ENCODE measurements around the gene DDX25. TPM values are rescaled to one million over a fixed set of nuclear protein-coding genes. Genes with fewer than 3 reads are reported as not detected.
A peak's percentile ranks its signal among the peaks of the same experiment; 100 is the strongest.
"Not testable (repeated sequence)": the region's sequence is repeated elsewhere in the genome, so short reads cannot be mapped to it uniquely, and the experiment has no call there.

DDX25 gene
- under 0.01 TPM for total RNA-seq

DNA sequence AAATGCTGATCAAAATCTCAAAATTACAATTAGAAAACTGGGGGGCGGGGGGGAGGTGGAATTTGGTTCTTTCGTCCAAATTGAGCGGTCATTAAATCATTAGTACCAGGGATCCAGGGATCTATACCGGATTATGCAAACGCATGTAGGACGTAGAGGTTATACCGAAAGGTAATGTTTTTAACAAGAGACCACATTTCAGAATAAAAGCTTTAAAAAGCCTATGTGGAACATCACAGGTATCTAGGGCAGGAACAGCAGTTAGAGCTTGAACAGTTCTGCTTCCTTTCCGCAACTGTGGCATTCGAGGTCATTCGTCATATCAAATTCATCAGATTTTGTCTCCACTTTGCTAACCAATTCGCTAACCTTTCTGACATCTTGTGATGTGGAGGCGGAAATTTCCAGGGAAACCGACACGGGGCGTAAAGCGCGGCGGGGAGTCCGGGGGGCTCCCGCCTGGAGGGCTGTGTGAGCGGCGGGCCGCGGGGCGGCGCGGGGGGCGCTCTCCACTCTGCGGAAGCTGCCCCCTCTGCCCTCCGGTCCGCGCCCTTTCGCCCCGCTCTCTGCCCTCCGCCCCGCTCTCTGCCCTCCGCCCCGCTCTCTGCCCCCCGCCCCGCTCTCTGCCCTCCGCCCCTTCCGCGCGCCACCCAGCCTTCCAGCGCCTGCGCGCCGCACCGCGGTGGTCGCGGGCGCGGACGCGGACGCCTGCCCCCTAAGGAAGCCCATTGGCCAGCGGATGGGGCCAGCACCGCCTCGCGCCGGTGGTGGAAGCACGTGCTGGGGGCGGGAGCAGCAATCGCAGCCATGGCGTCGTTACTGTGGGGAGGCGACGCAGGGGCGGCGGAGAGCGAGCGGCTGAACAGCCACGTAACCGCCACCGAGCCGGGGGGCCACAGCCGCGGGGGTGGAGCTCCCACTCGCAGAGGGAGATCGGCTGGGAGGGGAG, at the start of gene DDX25:
DDX25 (plus strand) TSS at position 798 of the 949 bp plus-strand sequence; CDS start at position 808, 10 bp downstream.
- Histone ChIP-seq H3K9me3 (ENCODE audit: control insufficient read depth in 3 of 3, low read length in 3 of 3) (no peaks in the 10 kb centered on the region), H3K9ac (ENCODE audit: low read depth in 1 of 3, low read length in 3 of 3) (no peak within 1 kb of the TSS), H3K4me3 (ENCODE audit: low read length in 3 of 3) (peak within 1 kb of the TSS; percentile 89 to 96 (median 91)), H3K36me3 (ENCODE audit: control insufficient read depth in 3 of 3, insufficient read depth in 3 of 3, low read length in 3 of 3) (peaks cover 6 to 11% (median 7%) of the 10 kb centered on the region in 3 donors), H3K27ac (ENCODE audit: low read depth, low read length) (no peak within 1 kb of the TSS), H3K4me1 (ENCODE audit: control insufficient read depth in 3 of 3, insufficient read depth in 3 of 3, low read length in 3 of 3) (peaks cover 13 to 16% (median 16%) of the 10 kb centered on the region in 3 donors), H3K27me3 (ENCODE audit: control insufficient read depth in 3 of 3, insufficient read depth in 3 of 3, low read length in 3 of 3) (peaks cover 8 to 26% (median 18%) of the 10 kb centered on the region in 3 donors)

DNA sequence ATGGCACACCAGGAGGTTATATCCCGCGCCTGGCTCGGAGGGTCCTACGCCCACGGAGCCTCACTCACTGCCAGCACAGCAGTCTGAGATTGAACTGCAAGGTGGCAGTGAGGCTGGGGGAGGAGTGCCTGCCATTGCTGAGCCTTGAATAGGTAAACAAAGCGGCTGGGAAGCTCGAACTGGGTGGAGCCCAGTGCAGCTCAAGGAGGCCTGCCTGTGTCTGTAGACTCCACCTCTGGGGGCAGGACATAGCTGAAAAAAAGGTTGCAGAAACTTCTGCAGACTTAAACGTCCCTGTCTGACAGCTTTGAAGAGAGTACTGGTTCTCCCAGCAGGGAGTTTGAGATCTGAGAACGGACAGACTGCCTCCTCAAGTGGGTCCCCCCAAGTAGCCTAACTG, 46.6 kb upstream of the DDX25 start:
- H3K27ac ChIP-seq (ENCODE audit: low read depth, low read length); H3K27me3 ChIP-seq (ENCODE audit: control insufficient read depth in 3 of 3, insufficient read depth in 3 of 3, low read length in 3 of 3); H3K9ac ChIP-seq (ENCODE audit: low read depth in 1 of 3, low read length in 3 of 3); H3K4me3 ChIP-seq (ENCODE audit: low read length in 3 of 3); H3K4me1 ChIP-seq (ENCODE audit: control insufficient read depth in 3 of 3, insufficient read depth in 3 of 3, low read length in 3 of 3); H3K36me3 ChIP-seq (ENCODE audit: control insufficient read depth in 3 of 3, insufficient read depth in 3 of 3, low read length in 3 of 3); H3K9me3 ChIP-seq (ENCODE audit: control insufficient read depth in 3 of 3, low read length in 3 of 3): not testable (repeated sequence)

DNA sequence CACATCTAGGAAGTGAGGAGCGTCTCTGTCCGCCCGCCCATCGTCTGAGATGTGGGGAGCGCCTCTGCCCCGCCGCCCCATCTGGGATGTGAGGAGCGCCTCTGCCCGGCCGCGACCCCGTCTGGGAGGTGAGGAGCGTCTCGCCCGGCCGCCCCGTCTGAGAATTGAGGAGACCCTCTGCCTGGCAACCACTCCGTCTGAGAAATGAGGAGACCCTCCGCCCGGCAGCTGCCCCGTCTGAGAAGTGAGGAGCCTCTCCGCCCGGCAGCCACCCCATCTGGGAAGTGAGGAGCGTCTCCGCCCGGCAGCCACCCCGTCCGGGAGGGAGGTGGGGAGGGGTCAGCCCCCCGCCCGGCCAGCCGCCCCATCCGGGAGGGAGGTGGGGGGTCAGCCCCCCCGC, 41.5 kb upstream of the DDX25 start:
- not testable (repeated sequence) for H3K9ac ChIP-seq (ENCODE audit: low read depth in 1 of 3, low read length in 3 of 3); H3K27ac ChIP-seq (ENCODE audit: low read depth, low read length); H3K36me3 ChIP-seq (ENCODE audit: control insufficient read depth in 3 of 3, insufficient read depth in 3 of 3, low read length in 3 of 3); H3K4me3 ChIP-seq (ENCODE audit: low read length in 3 of 3); H3K9me3 ChIP-seq (ENCODE audit: control insufficient read depth in 3 of 3, low read length in 3 of 3); H3K27me3 ChIP-seq (ENCODE audit: control insufficient read depth in 3 of 3, insufficient read depth in 3 of 3, low read length in 3 of 3); H3K4me1 ChIP-seq (ENCODE audit: control insufficient read depth in 3 of 3, insufficient read depth in 3 of 3, low read length in 3 of 3)

DNA sequence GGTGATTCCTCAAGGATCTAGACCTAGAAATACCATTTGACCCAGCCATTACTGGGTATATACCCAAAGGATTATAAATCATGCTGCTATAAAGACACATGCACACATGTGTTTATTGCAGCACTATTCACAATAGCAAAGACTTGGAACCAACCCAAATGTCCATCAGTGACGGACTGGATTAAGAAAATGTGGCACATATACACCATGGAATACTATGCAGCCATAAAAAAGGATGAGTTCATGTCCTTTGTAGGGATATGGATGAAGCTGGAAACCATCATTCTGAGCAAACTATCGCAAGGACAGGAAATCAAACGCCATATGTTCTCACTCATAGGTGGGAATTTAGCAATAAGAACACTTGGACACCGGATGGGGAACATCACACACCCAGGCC, 39.0 kb upstream of the DDX25 start:
- H3K27ac ChIP-seq (ENCODE audit: low read depth, low read length); H3K27me3 ChIP-seq (ENCODE audit: control insufficient read depth in 3 of 3, insufficient read depth in 3 of 3, low read length in 3 of 3): not testable (repeated sequence)

DNA sequence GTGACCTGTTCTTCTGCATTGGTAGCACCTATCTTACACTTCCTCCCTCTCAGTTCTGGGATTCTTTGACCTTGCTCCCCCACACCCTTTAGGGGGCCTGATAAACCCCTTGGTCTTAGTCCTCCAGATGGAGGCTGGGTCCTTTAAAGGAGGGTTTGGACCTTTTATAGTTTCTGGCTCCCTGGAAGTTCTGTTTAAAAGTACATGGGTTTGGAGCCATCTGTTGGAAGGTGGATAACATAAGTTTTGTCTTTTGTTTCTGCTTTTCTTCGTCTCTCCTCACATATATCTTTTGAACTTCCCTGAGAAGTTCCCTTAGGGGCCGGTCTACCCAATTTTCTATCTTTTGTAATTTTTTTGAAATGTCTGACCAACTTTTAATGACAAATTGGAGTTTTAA, 34.8 kb upstream of the DDX25 start:
- H3K4me3 ChIP-seq (ENCODE audit: low read length in 3 of 3) = no peak overlapping the region
- no peak overlapping the region for H3K9ac ChIP-seq (ENCODE audit: low read depth in 1 of 3, low read length in 3 of 3)
- H3K27me3 ChIP-seq (ENCODE audit: control insufficient read depth in 3 of 3, insufficient read depth in 3 of 3, low read length in 3 of 3) = no peaks in the 10 kb centered on the region
- H3K36me3 ChIP-seq (ENCODE audit: control insufficient read depth in 3 of 3, insufficient read depth in 3 of 3, low read length in 3 of 3) = no peaks in the 10 kb centered on the region
- H3K9me3 ChIP-seq (ENCODE audit: control insufficient read depth in 3 of 3, low read length in 3 of 3) = no peaks in the 10 kb centered on the region
- H3K27ac ChIP-seq (ENCODE audit: low read depth, low read length) = no peak overlapping the region
- no peaks in the 10 kb centered on the region for H3K4me1 ChIP-seq (ENCODE audit: control insufficient read depth in 3 of 3, insufficient read depth in 3 of 3, low read length in 3 of 3)

More for the DNA sequence above, 39.0 kb upstream of the DDX25 start:
- H3K9ac ChIP-seq (ENCODE audit: low read depth in 1 of 3, low read length in 3 of 3); H3K4me1 ChIP-seq (ENCODE audit: control insufficient read depth in 3 of 3, insufficient read depth in 3 of 3, low read length in 3 of 3); H3K4me3 ChIP-seq (ENCODE audit: low read length in 3 of 3); H3K9me3 ChIP-seq (ENCODE audit: control insufficient read depth in 3 of 3, low read length in 3 of 3); H3K36me3 ChIP-seq (ENCODE audit: control insufficient read depth in 3 of 3, insufficient read depth in 3 of 3, low read length in 3 of 3): not testable (repeated sequence)

DNA sequence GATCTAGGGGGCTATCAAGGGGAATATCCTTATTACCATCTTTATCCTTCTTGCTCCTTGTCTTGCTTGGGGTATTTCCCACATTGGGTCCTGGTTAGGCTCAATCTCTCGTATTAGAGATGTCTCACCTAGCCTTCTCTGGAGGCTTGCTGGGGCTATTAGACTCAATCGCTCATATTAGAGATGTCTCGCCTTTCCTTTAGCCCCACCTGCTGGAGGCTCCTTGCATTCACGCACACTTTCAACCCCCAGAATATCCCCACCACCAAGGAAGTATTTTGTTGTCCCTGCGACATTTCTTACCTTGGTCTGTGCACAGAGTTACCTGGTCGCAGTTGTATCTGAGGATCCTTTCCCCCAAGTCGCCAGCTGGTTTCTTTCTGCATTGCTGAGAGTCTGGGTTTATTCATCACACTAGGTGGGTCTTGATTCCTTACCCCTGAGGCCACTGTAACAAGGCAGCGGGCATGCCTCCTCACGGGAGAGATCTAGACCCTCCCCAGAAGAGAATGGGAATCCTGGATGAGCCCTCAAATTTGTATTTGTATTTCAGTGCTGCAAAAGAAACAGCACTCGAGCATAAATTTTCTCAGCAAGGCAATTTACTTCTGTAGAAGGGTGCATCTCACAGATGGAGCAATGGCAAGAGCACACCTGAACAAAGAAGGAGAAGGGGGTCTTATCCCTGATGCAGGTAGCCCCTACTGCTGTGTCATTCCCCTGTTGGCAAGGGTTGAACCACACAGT, 32.7 kb upstream of the DDX25 start:
- Histone ChIP-seq H3K9me3 (ENCODE audit: control insufficient read depth in 3 of 3, low read length in 3 of 3) (no peaks in the 10 kb centered on the region), H3K27me3 (ENCODE audit: control insufficient read depth in 3 of 3, insufficient read depth in 3 of 3, low read length in 3 of 3) (no peaks in the 10 kb centered on the region), H3K36me3 (ENCODE audit: control insufficient read depth in 3 of 3, insufficient read depth in 3 of 3, low read length in 3 of 3) (no peaks in the 10 kb centered on the region), H3K9ac (ENCODE audit: low read depth in 1 of 3, low read length in 3 of 3) (no peak overlapping the region), H3K27ac (ENCODE audit: low read depth, low read length) (no peak overlapping the region), H3K4me1 (ENCODE audit: control insufficient read depth in 3 of 3, insufficient read depth in 3 of 3, low read length in 3 of 3) (no peaks in the 10 kb centered on the region), H3K4me3 (ENCODE audit: low read length in 3 of 3) (no peak overlapping the region)

DNA sequence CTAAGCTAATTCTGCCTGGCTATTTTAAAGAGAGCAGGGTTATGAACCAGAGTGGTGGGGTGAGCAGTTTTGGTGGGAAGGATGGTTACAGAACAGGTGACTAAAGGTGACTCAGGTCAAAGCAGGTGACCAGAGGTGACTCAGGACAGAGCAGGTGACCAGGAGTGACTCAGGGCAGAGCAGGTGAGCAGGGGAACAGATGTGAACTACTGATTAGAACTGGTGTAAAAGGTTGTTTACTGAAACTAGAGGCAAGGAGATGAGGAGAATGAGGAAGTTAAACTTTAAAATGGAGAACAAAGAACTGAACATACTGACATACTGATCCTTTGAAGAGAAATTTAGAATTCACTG, 32.2 kb upstream of the DDX25 start:
- no peaks in the 10 kb centered on the region for H3K27me3 ChIP-seq (ENCODE audit: control insufficient read depth in 3 of 3, insufficient read depth in 3 of 3, low read length in 3 of 3)
- H3K9ac ChIP-seq (ENCODE audit: low read depth in 1 of 3, low read length in 3 of 3) = no peak overlapping the region
- H3K27ac ChIP-seq (ENCODE audit: low read depth, low read length) = no peak overlapping the region
- no peaks in the 10 kb centered on the region for H3K36me3 ChIP-seq (ENCODE audit: control insufficient read depth in 3 of 3, insufficient read depth in 3 of 3, low read length in 3 of 3)
- no peak overlapping the region for H3K4me3 ChIP-seq (ENCODE audit: low read length in 3 of 3)
- no peaks in the 10 kb centered on the region for H3K4me1 ChIP-seq (ENCODE audit: control insufficient read depth in 3 of 3, insufficient read depth in 3 of 3, low read length in 3 of 3)
- H3K9me3 ChIP-seq (ENCODE audit: control insufficient read depth in 3 of 3, low read length in 3 of 3) = no peaks in the 10 kb centered on the region

DNA sequence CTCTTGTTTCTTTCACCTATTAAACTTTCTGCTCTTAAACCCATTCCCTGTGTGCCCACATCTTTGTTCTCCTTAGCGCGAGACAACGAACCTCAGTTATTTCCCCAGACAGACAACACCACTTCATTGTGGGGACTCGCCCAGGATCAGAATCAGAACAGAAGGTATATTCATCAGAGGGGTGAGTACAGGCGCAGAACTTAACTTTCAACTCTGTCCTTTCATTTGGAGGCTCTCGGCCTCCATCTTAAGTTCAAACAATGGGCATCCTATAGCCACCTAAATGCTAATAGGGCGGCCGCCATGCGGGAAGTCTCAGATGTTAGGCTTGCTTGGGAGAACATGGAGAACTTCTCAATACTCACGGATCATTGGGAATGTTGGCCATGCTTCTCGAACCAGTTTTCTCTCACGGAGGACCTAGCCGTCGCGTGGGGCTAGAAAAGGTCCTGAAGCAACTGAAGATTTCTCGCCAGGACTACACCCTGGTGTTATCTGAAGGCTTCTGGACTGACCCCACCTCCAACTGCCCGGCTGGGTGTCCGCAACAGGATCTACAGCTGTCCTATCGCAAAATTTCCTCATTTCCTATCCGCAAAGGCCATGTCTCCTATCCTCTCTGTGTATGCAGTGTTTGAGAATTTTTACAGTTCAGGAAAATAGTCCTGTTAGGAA, 30.3 kb upstream of the DDX25 start:
- H3K4me1 ChIP-seq (ENCODE audit: control insufficient read depth in 3 of 3, insufficient read depth in 3 of 3, low read length in 3 of 3) = no peaks in the 10 kb centered on the region
- H3K9ac ChIP-seq (ENCODE audit: low read depth in 1 of 3, low read length in 3 of 3) = no peak overlapping the region
- no peaks in the 10 kb centered on the region for H3K27me3 ChIP-seq (ENCODE audit: control insufficient read depth in 3 of 3, insufficient read depth in 3 of 3, low read length in 3 of 3)
- H3K4me3 ChIP-seq (ENCODE audit: low read length in 3 of 3) = no peak overlapping the region
- H3K27ac ChIP-seq (ENCODE audit: low read depth, low read length) = no peak overlapping the region
- no peaks in the 10 kb centered on the region for H3K36me3 ChIP-seq (ENCODE audit: control insufficient read depth in 3 of 3, insufficient read depth in 3 of 3, low read length in 3 of 3)
- no peaks in the 10 kb centered on the region for H3K9me3 ChIP-seq (ENCODE audit: control insufficient read depth in 3 of 3, low read length in 3 of 3)

DNA sequence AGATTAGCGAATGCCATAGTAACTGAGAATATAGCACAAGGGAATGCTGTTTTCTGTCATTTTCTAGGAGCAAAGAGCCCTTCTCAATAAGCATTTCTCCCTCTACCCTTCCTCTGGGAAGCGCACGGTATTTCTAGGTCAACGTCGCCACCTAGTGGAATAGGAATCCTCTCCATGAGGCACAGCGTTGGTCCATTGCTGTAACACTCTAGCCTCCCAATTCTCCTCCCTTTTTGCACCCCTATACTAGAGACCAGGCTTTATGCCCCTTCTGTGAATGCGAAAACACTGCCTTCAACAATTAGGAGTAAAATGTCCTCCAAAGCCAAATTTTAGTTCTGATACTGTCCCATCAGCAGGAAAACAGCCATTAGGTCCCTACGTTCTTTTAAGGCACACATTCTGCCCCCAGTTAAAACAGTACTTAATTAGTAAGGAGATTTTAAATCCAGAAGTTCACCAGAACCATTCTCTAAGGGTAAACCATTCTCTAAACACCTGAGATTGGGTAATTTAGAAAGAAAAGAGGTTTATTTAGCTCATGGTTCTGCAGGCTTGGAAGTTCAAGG, 29.7 kb upstream of the DDX25 start:
- no peak overlapping the region for H3K9ac ChIP-seq (ENCODE audit: low read depth in 1 of 3, low read length in 3 of 3)
- H3K4me3 ChIP-seq (ENCODE audit: low read length in 3 of 3) = no peak overlapping the region
- no peaks in the 10 kb centered on the region for H3K4me1 ChIP-seq (ENCODE audit: control insufficient read depth in 3 of 3, insufficient read depth in 3 of 3, low read length in 3 of 3)
- no peaks in the 10 kb centered on the region for H3K36me3 ChIP-seq (ENCODE audit: control insufficient read depth in 3 of 3, insufficient read depth in 3 of 3, low read length in 3 of 3)
- no peak overlapping the region for H3K27ac ChIP-seq (ENCODE audit: low read depth, low read length)
- no peaks in the 10 kb centered on the region for H3K27me3 ChIP-seq (ENCODE audit: control insufficient read depth in 3 of 3, insufficient read depth in 3 of 3, low read length in 3 of 3)
- H3K9me3 ChIP-seq (ENCODE audit: control insufficient read depth in 3 of 3, low read length in 3 of 3) = no peaks in the 10 kb centered on the region
